ENCODE measurements around the gene MICAL1.
A peak's percentile ranks its signal among the peaks of the same experiment; 100 is the strongest.

The MICAL1 gene

DNA sequence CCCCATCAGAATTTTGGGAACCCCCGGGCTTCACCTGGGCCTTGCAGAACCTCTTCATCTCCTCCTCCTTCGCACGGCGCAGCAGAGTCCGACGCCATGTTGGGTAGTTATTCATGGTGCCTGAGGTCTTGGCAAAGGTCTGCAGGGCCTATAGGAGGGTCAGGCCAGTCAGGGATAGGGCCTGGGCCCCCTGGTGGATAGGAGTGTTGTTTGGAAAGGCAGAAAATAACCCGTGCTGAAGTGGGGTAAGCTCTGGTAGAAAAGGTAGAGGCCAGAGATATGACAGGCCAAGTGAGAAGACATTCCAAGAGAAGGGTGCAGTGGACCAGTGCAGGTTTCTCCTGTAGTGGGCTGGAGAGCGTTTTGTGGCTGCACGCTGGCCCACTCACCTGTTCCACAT is 10.2 kb downstream of the MICAL1 start:
- Histone ChIP-seq H4K8ac (ENCODE audit: low read depth, low read length) (no peak overlapping the region), H3K9me3 (ENCODE audit: insufficient read depth, low read depth, low read length) (no peaks in the 10 kb centered on the region), H3K36me3 (ENCODE audit: control insufficient read depth in 1 of 2, insufficient read depth in 2 of 2, low read length in 2 of 2) (peaks cover 55 to 67% of the 10 kb centered on the region in 2 experiments), H2BK120ac (ENCODE audit: insufficient read depth, low read length, poor library complexity) (no peak overlapping the region), H3K4me1 (ENCODE audit: control insufficient read depth in 1 of 2, insufficient read depth in 2 of 2, low read length in 2 of 2) (peaks cover 7 to 9% of the 10 kb centered on the region in 2 experiments), H3K9ac (ENCODE audit: low read length) (no peak overlapping the region), H3K79me2 (ENCODE audit: control insufficient read depth, insufficient read depth, low read length, poor library complexity) (peaks cover 5% of the 10 kb centered on the region), H3K18ac (ENCODE audit: low read length) (no peak overlapping the region), H4K12ac (ENCODE audit: low read depth, low read length) (no peak overlapping the region), H3K4me2 (ENCODE audit: low read length) (no peak overlapping the region), H3K4me3 (ENCODE audit: low read depth, low read length) (no peak overlapping the region), H2AK5ac (ENCODE audit: low read length) (no peak overlapping the region), H3K79me1 (ENCODE audit: low read length) (peaks cover 5% of the 10 kb centered on the region), H3K14ac (ENCODE audit: low read length) (no peak overlapping the region), H3K23ac (ENCODE audit: low read length) (no peak overlapping the region), H3K27ac (ENCODE audit: low read depth, low read length) (no peak overlapping the region), H3K27me3 (ENCODE audit: insufficient read depth, low read length) (no peaks in the 10 kb centered on the region), H2BK12ac (ENCODE audit: low read length) (no peak overlapping the region), H3K4ac (ENCODE audit: low read depth, low read length) (no peak overlapping the region), H2BK5ac (ENCODE audit: low read depth, low read length, poor library complexity) (no peak overlapping the region), H2AFZ (ENCODE audit: insufficient read depth, low read length, poor library complexity) (no peak overlapping the region), H4K91ac (ENCODE audit: low read depth, low read length) (no peak overlapping the region)
- no CpG with 5 or more reads among the region's 9 CpGs for WGBS (ENCODE audit: extremely low coverage, insufficient coverage, insufficient read length)
- DNase-seq, result peak in 1 of 2 donors; percentile 42

DNA sequence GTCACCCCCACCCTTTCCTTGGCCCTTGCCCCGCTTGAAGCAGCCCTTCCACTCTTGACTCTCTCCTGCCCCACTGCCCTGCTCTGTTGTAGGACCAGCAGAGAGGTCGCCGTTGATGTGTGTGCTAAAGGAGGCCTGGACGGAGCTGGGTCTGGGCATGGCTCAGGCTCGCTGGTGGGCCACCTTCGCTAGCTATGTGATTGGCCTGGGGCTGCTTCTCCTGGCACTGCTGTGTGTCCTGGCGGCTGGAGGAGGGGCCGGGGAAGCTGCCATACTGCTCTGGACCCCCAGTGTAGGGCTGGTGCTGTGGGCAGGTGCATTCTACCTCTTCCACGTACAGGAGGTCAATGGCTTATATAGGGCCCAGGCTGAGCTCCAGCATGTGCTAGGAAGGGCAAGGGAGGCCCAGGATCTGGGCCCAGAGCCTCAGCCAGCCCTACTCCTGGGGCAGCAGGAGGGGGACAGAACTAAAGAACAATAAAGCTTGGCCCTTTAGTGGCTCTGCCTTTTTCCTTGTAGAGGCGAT is 12.1 kb downstream of the MICAL1 start:
- Histone ChIP-seq H3K4me2 (ENCODE audit: low read length) (no peak overlapping the region), H3K23ac (ENCODE audit: low read length) (no peak overlapping the region), H2BK5ac (ENCODE audit: low read depth, low read length, poor library complexity) (no peak overlapping the region), H2BK12ac (ENCODE audit: low read length) (no peak overlapping the region), H2BK120ac (ENCODE audit: insufficient read depth, low read length, poor library complexity) (no peak overlapping the region), H3K4ac (ENCODE audit: low read depth, low read length) (no peak overlapping the region), H3K79me1 (ENCODE audit: low read length) (peaks cover 5% of the 10 kb centered on the region), H2AK5ac (ENCODE audit: low read length) (no peak overlapping the region), H4K8ac (ENCODE audit: low read depth, low read length) (no peak overlapping the region), H2AFZ (ENCODE audit: insufficient read depth, low read length, poor library complexity) (no peak overlapping the region), H3K14ac (ENCODE audit: low read length) (no peak overlapping the region), H3K4me3 (ENCODE audit: low read depth, low read length) (no peak overlapping the region), H3K27ac (ENCODE audit: low read depth, low read length) (no peak overlapping the region), H3K4me1 (ENCODE audit: control insufficient read depth in 1 of 2, insufficient read depth in 2 of 2, low read length in 2 of 2) (peaks cover 7 to 9% of the 10 kb centered on the region in 2 experiments), H4K12ac (ENCODE audit: low read depth, low read length) (no peak overlapping the region), H3K9me3 (ENCODE audit: insufficient read depth, low read depth, low read length) (no peaks in the 10 kb centered on the region), H4K91ac (ENCODE audit: low read depth, low read length) (no peak overlapping the region), H3K36me3 (ENCODE audit: control insufficient read depth in 1 of 2, insufficient read depth in 2 of 2, low read length in 2 of 2) (peaks cover 43 to 53% of the 10 kb centered on the region in 2 experiments), H3K18ac (ENCODE audit: low read length) (no peak overlapping the region), H3K79me2 (ENCODE audit: control insufficient read depth, insufficient read depth, low read length, poor library complexity) (peaks cover 5% of the 10 kb centered on the region), H3K9ac (ENCODE audit: low read length) (no peak overlapping the region), H3K27me3 (ENCODE audit: insufficient read depth, low read length) (no peaks in the 10 kb centered on the region)
- no CpG with 5 or more reads among the region's 10 CpGs for WGBS (ENCODE audit: extremely low coverage, insufficient coverage, insufficient read length)
- DNase-seq, result no peak

GRCh38 chr6:109442393-109442924 is 13.1 kb downstream of the MICAL1 start:
- Histone ChIP-seq H2BK120ac (ENCODE audit: insufficient read depth, low read length, poor library complexity) (no peak overlapping the region), H2BK5ac (ENCODE audit: low read depth, low read length, poor library complexity) (no peak overlapping the region), H2AFZ (ENCODE audit: insufficient read depth, low read length, poor library complexity) (no peak overlapping the region), H4K8ac (ENCODE audit: low read depth, low read length) (no peak overlapping the region), H3K4me3 (ENCODE audit: low read depth, low read length) (no peak overlapping the region), H2AK5ac (ENCODE audit: low read length) (no peak overlapping the region), H3K9ac (ENCODE audit: low read length) (no peak overlapping the region), H3K4me1 (ENCODE audit: control insufficient read depth in 1 of 2, insufficient read depth in 2 of 2, low read length in 2 of 2) (peaks cover 7 to 9% of the 10 kb centered on the region in 2 experiments), H3K4me2 (ENCODE audit: low read length) (no peak overlapping the region), H3K27me3 (ENCODE audit: insufficient read depth, low read length) (no peaks in the 10 kb centered on the region), H3K79me1 (ENCODE audit: low read length) (peaks cover 5% of the 10 kb centered on the region), H3K36me3 (ENCODE audit: control insufficient read depth in 1 of 2, insufficient read depth in 2 of 2, low read length in 2 of 2) (peaks cover 43 to 48% of the 10 kb centered on the region in 2 experiments), H3K27ac (ENCODE audit: low read depth, low read length) (no peak overlapping the region), H3K4ac (ENCODE audit: low read depth, low read length) (no peak overlapping the region), H3K79me2 (ENCODE audit: control insufficient read depth, insufficient read depth, low read length, poor library complexity) (peaks cover 5% of the 10 kb centered on the region), H2BK12ac (ENCODE audit: low read length) (no peak overlapping the region), H3K14ac (ENCODE audit: low read length) (no peak overlapping the region), H3K9me3 (ENCODE audit: insufficient read depth, low read depth, low read length) (no peaks in the 10 kb centered on the region), H3K18ac (ENCODE audit: low read length) (no peak overlapping the region), H3K23ac (ENCODE audit: low read length) (no peak overlapping the region), H4K91ac (ENCODE audit: low read depth, low read length) (no peak overlapping the region), H4K12ac (ENCODE audit: low read depth, low read length) (no peak overlapping the region)
- no CpG with 5 or more reads among the region's 6 CpGs for WGBS (ENCODE audit: extremely low coverage, insufficient coverage, insufficient read length)
- no peak for DNase-seq

- peaks cover 34 to 38% of the 10 kb centered on the region in 2 experiments for H3K36me3 ChIP-seq (ENCODE audit: control insufficient read depth in 1 of 2, insufficient read depth in 2 of 2, low read length in 2 of 2)
- peak overlapping the region; percentile 85 for H3K4me2 ChIP-seq (ENCODE audit: low read length)
- H3K14ac ChIP-seq (ENCODE audit: low read length), result peak overlapping the region; percentile 71
- peak overlapping the region; percentile 73 for H2BK120ac ChIP-seq (ENCODE audit: insufficient read depth, low read length, poor library complexity)
- peak overlapping the region; percentile 77 for H4K8ac ChIP-seq (ENCODE audit: low read depth, low read length)
- peak; percentile 56 to 77 for DNase-seq
- peak overlapping the region; percentile 61 for H3K27ac ChIP-seq (ENCODE audit: low read depth, low read length)
- peak overlapping the region; percentile 26 for H2BK12ac ChIP-seq (ENCODE audit: low read length)
- peaks cover 7 to 9% of the 10 kb centered on the region in 2 experiments for H3K4me1 ChIP-seq (ENCODE audit: control insufficient read depth in 1 of 2, insufficient read depth in 2 of 2, low read length in 2 of 2)
- peaks cover 5% of the 10 kb centered on the region for H3K79me1 ChIP-seq (ENCODE audit: low read length)
- H2AFZ ChIP-seq (ENCODE audit: insufficient read depth, low read length, poor library complexity), result peak overlapping the region; percentile 86
- peak overlapping the region; percentile 65 for H3K18ac ChIP-seq (ENCODE audit: low read length)
- H3K23ac ChIP-seq (ENCODE audit: low read length), result no peak overlapping the region
- H3K9me3 ChIP-seq (ENCODE audit: insufficient read depth, low read depth, low read length), result no peaks in the 10 kb centered on the region
- peaks cover 5% of the 10 kb centered on the region for H3K79me2 ChIP-seq (ENCODE audit: control insufficient read depth, insufficient read depth, low read length, poor library complexity)
- peak overlapping the region; percentile 39 for H2BK5ac ChIP-seq (ENCODE audit: low read depth, low read length, poor library complexity)
- no peak overlapping the region for H2AK5ac ChIP-seq (ENCODE audit: low read length)
- H3K4me3 ChIP-seq (ENCODE audit: low read depth, low read length), result peak overlapping the region; percentile 89
- peak overlapping the region; percentile 28 for H3K4ac ChIP-seq (ENCODE audit: low read depth, low read length)
- H3K9ac ChIP-seq (ENCODE audit: low read length), result peak overlapping the region; percentile 48
- no peaks in the 10 kb centered on the region for H3K27me3 ChIP-seq (ENCODE audit: insufficient read depth, low read length)
- WGBS (ENCODE audit: extremely low coverage, insufficient coverage, insufficient read length), result no CpG with 5 or more reads among the region's 31 CpGs
- peak overlapping the region; percentile 40 for H4K12ac ChIP-seq (ENCODE audit: low read depth, low read length)
- H4K91ac ChIP-seq (ENCODE audit: low read depth, low read length), result peak overlapping the region; percentile 70
Measured at GRCh38 chr6:109441069-109441816, 14.3 kb downstream of the MICAL1 start.

All from trophoblast cell (in vitro differentiated cells and primary cell).